Endodermal cell (in vitro differentiated cells): Measurements from ENCODE around the gene EIF2B5. TPM values are rescaled to one million over a fixed set of nuclear protein-coding genes. Genes with fewer than 3 reads are reported as not detected.

Experiments
- DNase-seq: peaks from one replicate; pipeline ENCODE4 v3.0.0-alpha.2; 2017
- H3K27ac ChIP-seq: 2 replicates; pipeline ENCODE4 v1.5.1; 2013; ENCODE audit warnings: mild to moderate bottlenecking, low read depth, low read length, moderate library complexity
- H3K27me3 ChIP-seq: 2 replicates; pipeline ENCODE4 v1.6.1; 2013; ENCODE audit warnings: mild to moderate bottlenecking, low read length, moderate library complexity; ENCODE audit not compliant: insufficient read depth, control insufficient read depth, poor library complexity, severe bottlenecking
- H3K36me3 ChIP-seq: 2 replicates; pipeline ENCODE4 v1.7.0; 2013; ENCODE audit warnings: mild to moderate bottlenecking, low read length, moderate library complexity; ENCODE audit not compliant: control insufficient read depth, insufficient read depth
- H3K4me1 ChIP-seq: one replicate; pipeline ENCODE4 v1.7.0; 2013; ENCODE audit warnings: low read length; ENCODE audit not compliant: control insufficient read depth, insufficient read depth
- H3K4me3 ChIP-seq: 2 replicates; pipeline ENCODE4 v1.5.1; 2013; ENCODE audit warnings: mild to moderate bottlenecking, low read length, moderate library complexity
- H3K9ac ChIP-seq: 2 replicates; pipeline ENCODE4 v1.6.1; 2013; ENCODE audit warnings: mild to moderate bottlenecking, low read length, moderate library complexity; ENCODE audit not compliant: poor library complexity, severe bottlenecking; ENCODE audit errors: extremely low read depth
- H3K9me3 ChIP-seq: 2 replicates; pipeline ENCODE4 v1.6.1; 2013; ENCODE audit warnings: mild to moderate bottlenecking, low read length, moderate library complexity; ENCODE audit not compliant: control insufficient read depth
- H3K27ac Mint-ChIP-seq: 2 replicates; pipeline ENCODE4 v1.8.0; 2020; ENCODE audit warnings: mixed read lengths
- H3K27me3 Mint-ChIP-seq: 2 replicates; pipeline ENCODE4 v1.8.0; 2021; ENCODE audit warnings: mild to moderate bottlenecking, mixed read lengths; ENCODE audit not compliant: insufficient read depth
- H3K36me3 Mint-ChIP-seq: 2 replicates; pipeline ENCODE4 v1.8.0; 2020; ENCODE audit warnings: low read depth, mixed read lengths
- H3K4me1 Mint-ChIP-seq: 2 replicates; pipeline ENCODE4 v1.8.0; 2020; ENCODE audit warnings: mixed read lengths
- H3K4me3 Mint-ChIP-seq: 2 replicates; pipeline ENCODE4 v1.8.0; 2020; ENCODE audit warnings: mild to moderate bottlenecking, moderate library complexity, mixed read lengths
- H3K9me3 Mint-ChIP-seq: 2 replicates; pipeline ENCODE4 v1.8.0; 2020; ENCODE audit warnings: mild to moderate bottlenecking, mixed read lengths
- WGBS, 2 experiments: methylation state at CpG; one replicate each; pipeline versions ENCODE4 v1.1.5 to v1.1.7; 2013; ENCODE audit warnings: missing lambda C conversion rate in 2 of 2, mixed read lengths in 1 of 2; ENCODE audit not compliant: insufficient coverage in 1 of 2, insufficient read length in 1 of 2; 5-methylcytosine and 5-hydroxymethylcytosine counted together
- total RNA-seq, 2 donors: library from RNA; stranded (reverse); fragmentation: NEBNext Ultra II Directional in 1 of 2; extraction: Animal tissue kit (Norgen Biotek cat#: 25700) in 1 of 2; gene quantifications; 2 replicates in 1 of 2; 3 replicates in 1 of 2; pipeline ENCODE4 v1.2.1, GENCODE V29; 2021
- TF ChIP-seq, protein P1 (sequence below): fragments of 200-600 bp; sonication (generic); conservative IDR thresholded peaks from 2 replicates; pipeline ENCODE4 v1.5.0; 2021; ENCODE audit warnings: antibody characterized with exemption, mild to moderate bottlenecking

EIF2B5 gene
- total RNA-seq, 2 donors from 2014 or later = 33.4 to 37.5 TPM

- H3K27ac Mint-ChIP-seq = no peak overlapping the region
- H3K27me3 ChIP-seq = no peaks in the 10 kb centered on the region
- no peak overlapping the region for H3K9ac ChIP-seq
- H3K36me3 ChIP-seq = peaks cover 82% of the 10 kb centered on the region
- H3K9me3 Mint-ChIP-seq = no peaks in the 10 kb centered on the region
- TF ChIP-seq, protein P1, sequence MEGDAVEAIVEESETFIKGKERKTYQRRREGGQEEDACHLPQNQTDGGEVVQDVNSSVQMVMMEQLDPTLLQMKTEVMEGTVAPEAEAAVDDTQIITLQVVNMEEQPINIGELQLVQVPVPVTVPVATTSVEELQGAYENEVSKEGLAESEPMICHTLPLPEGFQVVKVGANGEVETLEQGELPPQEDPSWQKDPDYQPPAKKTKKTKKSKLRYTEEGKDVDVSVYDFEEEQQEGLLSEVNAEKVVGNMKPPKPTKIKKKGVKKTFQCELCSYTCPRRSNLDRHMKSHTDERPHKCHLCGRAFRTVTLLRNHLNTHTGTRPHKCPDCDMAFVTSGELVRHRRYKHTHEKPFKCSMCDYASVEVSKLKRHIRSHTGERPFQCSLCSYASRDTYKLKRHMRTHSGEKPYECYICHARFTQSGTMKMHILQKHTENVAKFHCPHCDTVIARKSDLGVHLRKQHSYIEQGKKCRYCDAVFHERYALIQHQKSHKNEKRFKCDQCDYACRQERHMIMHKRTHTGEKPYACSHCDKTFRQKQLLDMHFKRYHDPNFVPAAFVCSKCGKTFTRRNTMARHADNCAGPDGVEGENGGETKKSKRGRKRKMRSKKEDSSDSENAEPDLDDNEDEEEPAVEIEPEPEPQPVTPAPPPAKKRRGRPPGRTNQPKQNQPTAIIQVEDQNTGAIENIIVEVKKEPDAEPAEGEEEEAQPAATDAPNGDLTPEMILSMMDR = no peak
- H3K36me3 Mint-ChIP-seq = peaks cover 75% of the 10 kb centered on the region
- DNase-seq = no peak
- H3K4me1 Mint-ChIP-seq = peaks cover 39% of the 10 kb centered on the region
- no peaks in the 10 kb centered on the region for H3K9me3 ChIP-seq
- H3K27me3 Mint-ChIP-seq = no peaks in the 10 kb centered on the region
- no peak overlapping the region for H3K4me3 ChIP-seq
- no peak overlapping the region for H3K4me3 Mint-ChIP-seq
- peaks cover 15% of the 10 kb centered on the region for H3K4me1 ChIP-seq
- no peak overlapping the region for H3K27ac ChIP-seq
- 97 to 98% methylated on average over 6 to 9 of the region's 9 CpGs for WGBS, 2 experiments
Observed at GRCh38 chr3:184181596-184181995, 46.4 kb downstream of the EIF2B5 start.

- peaks cover 69% of the 10 kb centered on the region for H3K36me3 Mint-ChIP-seq
- H3K4me3 ChIP-seq = no peak overlapping the region
- TF ChIP-seq, protein P1 = no peak
- no peaks in the 10 kb centered on the region for H3K4me1 ChIP-seq
- no peak for DNase-seq
- H3K27me3 ChIP-seq = no peaks in the 10 kb centered on the region
- no peaks in the 10 kb centered on the region for H3K9me3 ChIP-seq
- H3K27me3 Mint-ChIP-seq = no peaks in the 10 kb centered on the region
- H3K4me1 Mint-ChIP-seq = peaks cover 31% of the 10 kb centered on the region
- 95% methylated on average over 5 of the region's 5 CpGs; no CpG with 5 or more reads in 1 of the 2 experiments for WGBS, 2 experiments
- no peaks in the 10 kb centered on the region for H3K9me3 Mint-ChIP-seq
- no peak overlapping the region for H3K27ac ChIP-seq
- H3K9ac ChIP-seq = no peak overlapping the region
- no peak overlapping the region for H3K4me3 Mint-ChIP-seq
- H3K27ac Mint-ChIP-seq = peak overlapping the region; percentile 41
- H3K36me3 ChIP-seq = peaks cover 79% of the 10 kb centered on the region
Observed at GRCh38 chr3:184183679-184184078, 48.5 kb downstream of the EIF2B5 start.

DNA sequence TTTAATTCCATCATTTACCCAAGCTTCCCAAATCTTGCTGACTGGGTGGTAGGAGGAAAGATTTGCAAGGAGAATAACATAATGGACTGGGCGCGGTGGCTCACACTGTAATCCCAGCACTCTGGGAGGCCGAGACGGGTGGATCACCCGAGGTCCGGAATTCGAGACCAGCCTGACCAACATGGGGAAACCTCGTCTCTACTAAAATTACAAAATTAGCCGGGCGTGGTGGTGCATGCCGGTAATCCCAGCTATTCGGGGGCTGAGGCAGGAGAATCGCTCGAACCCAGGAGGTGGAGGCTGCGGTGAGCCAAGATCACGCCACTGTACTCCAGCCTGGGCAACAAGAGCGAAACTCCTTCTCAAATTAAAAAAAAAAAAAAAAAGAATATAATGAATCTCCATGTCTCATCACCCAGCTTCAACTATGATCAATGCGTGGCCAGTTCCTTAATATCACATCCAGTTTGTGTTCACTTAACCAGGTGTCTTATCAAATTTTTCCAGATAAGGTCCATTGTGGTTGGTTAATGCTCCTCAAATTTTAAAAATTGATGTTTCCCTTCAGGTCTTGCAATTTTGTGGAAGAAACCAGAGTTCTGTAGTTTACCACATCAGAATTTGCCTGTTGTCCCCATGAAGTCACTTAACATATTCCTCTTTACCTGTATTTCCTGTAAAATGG is 49.5 kb downstream of the EIF2B5 start:
- H3K9me3 Mint-ChIP-seq = no peaks in the 10 kb centered on the region
- H3K4me1 Mint-ChIP-seq = peaks cover 31% of the 10 kb centered on the region
- TF ChIP-seq, protein P1 = no peak
- peaks cover 68% of the 10 kb centered on the region for H3K36me3 Mint-ChIP-seq
- H3K27ac Mint-ChIP-seq = peak overlapping the region; percentile 99
- H3K4me3 Mint-ChIP-seq = peak overlapping the region; percentile 98
- Histone ChIP-seq H3K4me1 (no peaks in the 10 kb centered on the region), H3K27ac (peak overlapping the region; percentile 92), H3K9ac (peak overlapping the region; percentile 72), H3K27me3 (no peaks in the 10 kb centered on the region), H3K36me3 (peaks cover 78% of the 10 kb centered on the region), H3K4me3 (peak overlapping the region; percentile 73), H3K9me3 (no peaks in the 10 kb centered on the region)
- no peaks in the 10 kb centered on the region for H3K27me3 Mint-ChIP-seq
- 94 to 96% methylated on average over 14 to 18 of the region's 18 CpGs for WGBS, 2 experiments
- no peak for DNase-seq
